Lower leg skin (tissue), 3 donors: ENCODE data around the gene UQCRQ.

Experiments
- CTCF ChIP-seq, 3 donors: fragments of 450-650 bp; IDR thresholded peaks; one replicate each; pipeline ENCODE4 v1.5.1; 2016; ENCODE audit warnings: antibody characterized with exemption in 3 of 3, mild to moderate bottlenecking in 3 of 3, moderate library complexity in 2 of 3
- POLR2A ChIP-seq, 2 donors: fragments of 450-650 bp; IDR thresholded peaks; one replicate each; pipeline ENCODE4 v1.6.1; 2016 to 2017; ENCODE audit warnings: antibody characterized with exemption in 2 of 2, mild to moderate bottlenecking in 1 of 2, moderate library complexity in 1 of 2

DNA sequence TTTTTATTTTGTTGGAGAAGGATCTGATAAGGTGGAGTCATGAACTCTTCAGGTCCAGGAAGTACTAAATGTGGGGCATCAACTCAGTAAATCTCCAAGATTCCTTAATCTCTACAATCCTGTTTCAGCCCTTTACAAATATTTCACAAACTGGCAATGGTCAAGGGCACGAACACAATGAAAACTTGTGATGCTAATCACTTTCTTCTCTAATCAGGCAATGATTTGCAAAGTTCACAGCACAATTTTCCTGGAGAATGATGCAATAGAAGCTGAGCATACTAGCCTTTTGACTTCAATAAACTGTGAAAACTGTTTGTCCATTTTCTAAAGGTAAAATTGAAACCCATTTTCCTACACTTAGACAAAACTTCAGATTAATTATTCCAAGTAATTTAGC lies 17.1 kb upstream of the UQCRQ start:
- TF ChIP-seq CTCF (IDR thresholded peaks at IDR 0.05) (no peak), POLR2A (IDR thresholded peaks at IDR 0.05) (no peak)
